NCI-H748 treated with DMSO at 0.1 percent for 48 hours (cell line): ENCODE data around the gene RAB8A.
"Not testable (repeated sequence)": the region's sequence is repeated elsewhere in the genome, so short reads cannot be mapped to it uniquely, and the experiment has no call there.

Experiments
- DNase-seq: peaks from one replicate; lab custom pipeline; 2025; lab: John Stamatoyannopoulos, UW

Gene RAB8A

GRCh38 chr19:16078759-16079707, 32.7 kb upstream of the RAB8A start:
- no peak for DNase-seq

DNA sequence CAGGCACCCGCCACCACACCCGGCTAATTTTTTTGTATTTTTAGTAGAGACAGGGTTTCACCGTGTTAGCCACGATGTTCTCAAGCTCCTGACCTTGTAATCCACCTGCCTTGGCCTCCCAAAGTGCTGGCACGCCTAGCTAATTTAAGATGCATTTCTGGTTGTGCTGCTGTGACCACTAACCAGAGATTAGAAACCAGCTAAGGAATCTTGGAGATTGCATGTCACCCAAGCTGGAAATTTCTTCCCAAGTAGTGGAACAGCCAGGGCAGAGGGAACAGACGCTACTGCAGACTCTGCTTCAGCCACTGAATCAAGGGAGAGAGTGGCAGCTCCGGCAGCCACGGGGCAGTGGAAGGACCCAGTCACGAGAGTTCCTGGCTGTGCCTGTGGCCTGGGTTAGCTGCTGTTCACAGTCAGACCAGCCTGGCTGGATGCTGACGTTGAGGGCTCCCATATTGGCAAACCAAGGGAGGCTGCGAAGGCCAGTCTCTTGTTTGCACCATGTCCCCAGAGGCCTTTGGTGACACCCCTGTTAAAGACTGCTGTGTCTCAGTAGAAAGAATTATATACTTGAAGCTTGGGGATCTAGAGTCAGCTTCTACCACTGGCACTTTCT, 27.5 kb upstream of the RAB8A start:
- no peak for DNase-seq

DNA sequence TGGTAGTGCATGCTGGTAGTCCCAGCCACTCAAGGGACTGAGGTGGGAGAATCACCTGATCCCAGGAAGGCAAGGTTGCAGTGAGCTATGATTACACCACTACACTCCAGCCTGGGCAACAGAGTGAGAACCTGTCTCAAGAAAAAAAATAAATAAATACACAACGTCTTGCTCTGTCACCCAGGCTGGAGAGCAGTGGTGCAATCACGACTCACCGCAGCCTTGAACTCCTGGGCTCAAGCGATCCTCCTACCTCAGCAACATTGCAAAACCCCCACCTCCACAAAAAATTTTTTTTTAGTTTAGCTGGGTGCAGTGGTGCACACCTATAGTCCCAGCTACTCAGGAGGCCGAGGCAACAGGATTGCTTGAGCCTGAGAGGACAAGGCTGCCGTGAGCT, 26.6 kb upstream of the RAB8A start:
- no peak for DNase-seq

DNA sequence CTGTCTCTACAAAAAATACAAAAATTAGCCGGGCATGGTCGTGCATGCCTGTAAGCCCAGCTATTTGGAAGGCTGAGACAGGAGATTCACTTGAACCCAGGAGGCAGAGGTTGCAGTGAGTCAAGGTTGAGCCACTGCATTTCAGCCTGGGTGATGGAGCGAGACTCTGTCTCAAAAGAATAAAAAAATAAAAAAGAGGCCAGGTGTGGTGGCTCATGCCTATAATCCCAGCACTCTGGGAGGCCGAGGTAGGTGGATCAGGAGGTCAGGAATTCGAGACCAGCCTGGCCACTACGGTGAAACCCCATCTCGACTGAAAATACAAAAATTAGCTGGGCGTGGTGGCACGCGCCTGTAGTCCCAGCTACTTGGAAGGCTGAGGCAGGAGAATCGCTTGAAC, 24.3 kb upstream of the RAB8A start:
- DNase-seq = not testable (repeated sequence)

GRCh38 chr19:16087940-16088339, 23.7 kb upstream of the RAB8A start:
- DNase-seq = no peak

DNA sequence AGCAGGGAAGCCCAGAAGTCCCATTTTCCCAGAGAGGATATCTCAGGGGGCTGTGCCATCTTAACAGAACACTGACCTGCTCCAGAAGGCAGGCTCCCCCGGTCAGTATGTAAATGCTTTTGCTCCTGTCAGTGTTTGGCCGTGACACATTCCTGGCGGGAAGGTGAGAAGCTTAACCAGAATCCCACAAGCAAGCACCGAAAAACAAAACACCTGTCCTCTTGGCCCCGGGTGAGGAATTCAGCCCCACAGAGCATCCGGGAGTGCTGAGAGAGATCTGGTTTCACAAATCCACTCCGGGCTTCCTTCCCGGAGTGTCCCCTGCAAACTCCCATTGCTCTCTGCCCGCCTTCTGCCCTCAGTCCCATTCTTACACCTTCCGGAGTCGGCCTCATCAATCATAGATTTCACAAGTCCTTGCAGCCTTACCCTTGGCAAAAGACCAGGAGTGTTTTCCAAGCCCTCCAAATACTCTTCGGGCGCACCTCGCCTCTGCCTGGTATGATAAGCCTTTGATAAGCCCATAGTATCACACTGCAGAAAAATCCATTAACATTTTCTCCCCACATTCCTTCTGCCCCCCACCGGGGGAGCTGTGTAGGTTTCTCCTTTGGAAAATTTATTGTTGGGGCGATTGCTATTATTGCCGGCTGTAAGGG, 23.2 kb upstream of the RAB8A start:
- no peak for DNase-seq

- no peak for DNase-seq
Measured at GRCh38 chr19:16089010-16089846, 22.5 kb upstream of the RAB8A start.

GRCh38 chr19:16091546-16092475, 19.9 kb upstream of the RAB8A start:
- no peak for DNase-seq

DNA sequence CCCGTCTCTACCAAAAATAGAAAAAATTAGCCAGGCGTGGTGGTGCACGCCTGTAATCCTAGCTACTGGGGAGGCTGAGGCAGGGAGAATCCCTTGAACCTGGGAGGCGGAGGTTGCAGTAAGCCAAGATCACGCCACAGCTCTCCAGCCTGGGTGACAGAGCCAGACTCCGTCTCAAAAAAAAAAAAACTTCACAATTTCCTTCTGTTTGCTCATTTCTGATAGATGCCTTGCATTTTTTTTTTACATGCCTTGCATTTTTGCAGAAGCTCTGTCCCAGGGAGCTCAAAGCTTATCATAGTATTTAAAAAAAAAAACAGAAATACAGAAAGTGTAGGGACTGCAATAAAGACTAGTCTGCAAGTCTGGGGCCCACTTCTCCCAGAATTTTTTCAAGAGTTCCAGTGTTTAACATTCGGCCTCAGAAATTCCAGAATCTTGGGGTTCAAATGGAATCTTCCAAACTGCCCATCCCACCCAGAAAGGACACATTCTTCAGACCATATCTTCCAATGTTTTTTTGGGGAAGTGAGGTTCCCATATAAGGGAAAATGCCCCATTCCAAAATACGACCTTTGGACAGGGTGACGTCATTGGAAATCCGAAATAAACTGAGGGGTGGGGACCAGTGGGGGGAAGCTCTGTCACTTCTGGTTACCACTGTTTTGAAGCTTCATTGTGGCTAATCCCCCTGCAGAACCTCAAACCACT, 17.2 kb upstream of the RAB8A start:
- DNase-seq = no peak

- DNase-seq = no peak
Measured at GRCh38 chr19:16095071-16095571, 16.6 kb upstream of the RAB8A start.

GRCh38 chr19:16096280-16096855, 15.3 kb upstream of the RAB8A start:
- DNase-seq = no peak

DNA sequence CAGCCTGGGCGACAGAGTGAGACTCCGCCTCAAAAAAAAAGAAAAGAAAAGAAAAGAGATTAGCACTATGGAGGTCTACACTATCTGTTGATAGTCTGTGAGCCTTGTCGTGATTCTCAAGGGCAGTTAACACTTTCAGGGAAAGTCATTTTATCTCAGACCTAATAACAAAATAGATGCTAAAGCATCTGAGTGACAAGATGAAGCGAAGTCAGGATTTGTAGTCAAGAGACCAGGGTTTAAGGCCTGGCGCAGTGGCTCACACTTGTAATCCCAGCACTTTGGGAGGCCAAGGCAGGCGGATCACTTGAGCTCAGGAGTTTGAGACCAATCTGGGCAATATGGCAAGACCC, 13.3 kb upstream of the RAB8A start:
- no peak for DNase-seq

GRCh38 chr19:16098821-16099220, 12.9 kb upstream of the RAB8A start:
- no peak for DNase-seq

DNA sequence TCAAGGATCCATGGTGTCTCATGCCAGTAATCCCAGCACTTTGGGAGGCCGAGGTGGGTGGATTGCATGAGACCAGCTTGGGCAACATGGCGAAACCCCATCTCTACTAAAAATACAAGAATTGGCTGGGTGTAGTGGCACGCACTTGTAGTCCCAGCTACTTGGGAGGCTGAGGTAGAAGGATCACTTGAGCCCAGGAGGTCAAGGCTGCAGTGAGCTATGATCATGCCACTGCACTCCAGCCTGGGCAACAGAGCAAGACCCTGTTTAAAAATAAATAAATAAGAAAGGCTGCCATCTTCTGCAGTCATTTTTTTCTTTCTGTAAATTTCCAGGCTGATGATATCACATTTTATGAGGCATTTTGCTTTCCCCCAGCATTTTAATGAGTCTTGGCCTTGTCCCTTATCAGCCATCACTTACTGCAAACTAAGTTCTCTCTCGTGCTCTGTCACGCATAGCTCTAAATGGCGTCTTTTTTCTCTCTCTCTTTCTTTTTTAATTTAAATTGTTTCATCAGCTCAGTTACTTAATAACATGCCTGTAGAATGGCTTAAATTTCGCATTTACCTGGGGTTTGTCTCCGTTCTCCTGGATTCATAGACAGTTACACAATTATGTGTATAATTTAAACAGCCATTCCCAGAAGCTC, 12.2 kb upstream of the RAB8A start:
- not testable (repeated sequence) for DNase-seq

GRCh38 chr19:16100524-16100923, 11.2 kb upstream of the RAB8A start:
- DNase-seq = no peak

GRCh38 chr19:16104722-16105121, 7.0 kb upstream of the RAB8A start:
- DNase-seq = no peak

- DNase-seq = no peak
Measured at GRCh38 chr19:16106121-16106520, 5.6 kb upstream of the RAB8A start.

DNA sequence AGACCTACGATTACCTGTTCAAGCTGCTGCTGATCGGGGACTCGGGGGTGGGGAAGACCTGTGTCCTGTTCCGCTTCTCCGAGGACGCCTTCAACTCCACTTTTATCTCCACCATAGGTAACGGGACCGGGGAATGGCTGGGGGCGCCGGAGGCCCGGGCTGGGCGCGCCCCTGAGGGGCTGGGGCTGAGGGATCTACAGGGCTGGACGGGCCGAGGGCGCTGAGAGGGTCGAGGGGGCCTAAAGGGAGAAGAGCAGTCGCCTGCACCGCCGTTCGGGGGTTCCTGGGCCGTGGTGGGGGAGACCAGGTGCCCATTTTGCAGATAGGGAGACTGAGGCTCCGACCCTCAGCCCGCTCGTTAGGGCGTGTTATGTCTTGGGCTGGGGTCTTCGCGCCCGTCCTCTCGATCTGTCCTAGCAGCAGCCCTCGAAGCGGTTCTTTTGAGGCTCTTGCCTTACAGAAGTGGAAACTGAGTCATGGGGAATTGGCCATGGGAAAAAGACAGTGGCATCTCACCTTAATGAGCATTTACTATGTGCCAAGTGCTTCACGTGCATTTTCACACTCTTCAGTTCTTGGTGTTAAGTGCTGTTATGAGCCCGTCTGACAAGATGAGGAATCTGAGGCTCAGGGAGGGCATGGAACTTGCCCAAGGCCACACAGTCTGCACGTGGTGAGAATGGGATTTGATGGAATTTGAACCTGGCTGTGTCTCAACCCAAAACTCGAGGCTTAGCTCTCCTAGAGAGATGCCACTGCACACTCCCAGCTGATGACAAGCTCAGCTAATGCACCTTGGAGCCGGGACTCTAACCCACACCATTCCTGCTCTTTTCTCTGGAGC, 442 bp downstream of the RAB8A start:
- no peak for DNase-seq
